ENCODE results near the gene NPEPPS. TPM values are rescaled to one million over a fixed set of nuclear protein-coding genes. Genes with fewer than 3 reads are reported as not detected.

Gene NPEPPS
- total and polyA plus RNA-seq, 2 of the 8 experiments (the other 6 are each of a cell fraction or from before 2014, with no cell fraction given) = 53.6 to 118 TPM

DNA sequence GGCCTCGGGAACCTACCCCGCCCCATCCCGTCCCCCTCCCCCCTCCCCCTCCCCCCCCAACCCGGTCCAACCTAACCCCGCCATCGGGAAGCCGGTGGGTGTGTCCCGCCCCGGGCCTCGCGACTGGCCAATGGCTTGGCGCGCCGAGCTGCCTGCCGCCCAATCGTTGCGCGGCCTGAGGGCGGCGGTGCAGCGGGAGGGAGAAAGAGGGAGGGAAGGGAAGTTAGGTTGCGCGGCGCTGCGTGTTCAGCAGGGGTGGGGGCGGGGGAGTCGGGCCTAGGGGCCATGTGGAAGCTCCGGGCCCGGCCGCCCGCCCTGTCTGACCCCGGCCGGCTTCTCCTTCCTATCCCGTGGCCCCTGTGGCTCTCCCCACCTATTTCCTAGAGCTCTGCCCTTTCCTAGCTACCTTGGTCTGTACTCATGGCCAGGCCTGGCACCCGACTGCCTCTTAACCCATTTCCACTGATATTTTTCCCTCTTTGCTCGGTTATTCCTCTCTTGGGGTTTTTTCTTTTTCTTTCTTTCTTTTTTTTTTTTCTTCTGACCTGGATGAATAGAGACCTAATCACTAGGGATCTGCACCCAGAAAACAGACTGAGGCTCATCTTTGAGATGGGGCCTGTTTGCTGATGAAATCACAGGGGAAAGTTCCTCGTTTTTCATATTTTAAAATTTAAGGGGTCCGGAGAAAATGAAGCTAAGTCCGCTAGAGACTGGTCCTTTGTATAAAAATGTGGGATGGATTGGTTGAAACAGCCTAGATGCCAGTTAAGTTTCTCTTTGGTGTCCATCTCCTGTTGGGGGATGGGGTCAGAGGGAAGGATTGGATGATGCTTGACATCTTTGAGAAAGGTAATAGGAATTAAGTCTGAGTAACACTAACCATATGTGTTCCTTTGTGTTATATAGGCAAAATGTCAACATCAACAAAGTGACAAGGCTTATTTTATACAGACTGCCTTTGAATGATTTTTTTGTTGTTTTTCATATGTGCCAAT, 119.9 kb downstream of the NPEPPS start (continued):
- TF ChIP-seq, protein P1, sequence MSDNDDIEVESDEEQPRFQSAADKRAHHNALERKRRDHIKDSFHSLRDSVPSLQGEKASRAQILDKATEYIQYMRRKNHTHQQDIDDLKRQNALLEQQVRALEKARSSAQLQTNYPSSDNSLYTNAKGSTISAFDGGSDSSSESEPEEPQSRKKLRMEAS (IDR thresholded peaks at IDR 0.05) = peak; percentile 87
- TF ChIP-seq EGR1 (IDR thresholded peaks at IDR 0.05; ENCODE audit: borderline replicate concordance, low read depth, low read length) (peak; percentile 58; the same call in 1 of the 2 replicates), TEAD4 (IDR thresholded peaks at IDR 0.05; ENCODE audit: low read depth, low read length) (no peak), CEBPB (IDR thresholded peaks at IDR 0.05; ENCODE audit: low read depth, low read length) (no peak), SRF (IDR thresholded peaks at IDR 0.05; ENCODE audit: low read depth, low read length) (no peak), SIX5 (IDR thresholded peaks at IDR 0.05; ENCODE audit: low read depth, low read length) (no peak), SP2 (IDR thresholded peaks at IDR 0.05; ENCODE audit: low read length) (peak; percentile 38; the same call in 1 of the 2 replicates), TBP (IDR thresholded peaks at IDR 0.05; ENCODE audit: low read depth, low read length) (no peak), HDAC6 (IDR thresholded peaks at IDR 0.05; ENCODE audit: low read depth, low read length) (no peak), NANOG (IDR thresholded peaks at IDR 0.05; ENCODE audit: insufficient read depth, low read depth, low read length, poor library complexity, severe bottlenecking) (no peak), SP1 (IDR thresholded peaks at IDR 0.05; ENCODE audit: low read depth, low read length) (peak; percentile 84; the same call in 1 of the 2 replicates), GTF2F1 (IDR thresholded peaks at IDR 0.05; ENCODE audit: borderline replicate concordance, low read depth, low read length) (no peak), RNF2 (IDR thresholded peaks at IDR 0.05; ENCODE audit: borderline replicate concordance, low read depth, low read length, missing control alignments, poor library complexity, severe bottlenecking) (no peak), TAF1 (IDR thresholded peaks at IDR 0.05; ENCODE audit: low read depth, low read length) (peak; percentile 38; the same call in 1 of the 2 replicates), CREB1 (IDR thresholded peaks at IDR 0.05) (peak; percentile 70; the same call in 1 of the 2 replicates), RFX5 (IDR thresholded peaks at IDR 0.05; ENCODE audit: borderline replicate concordance, low read depth, low read length) (no peak)
- TF ChIP-seq, protein P2, sequence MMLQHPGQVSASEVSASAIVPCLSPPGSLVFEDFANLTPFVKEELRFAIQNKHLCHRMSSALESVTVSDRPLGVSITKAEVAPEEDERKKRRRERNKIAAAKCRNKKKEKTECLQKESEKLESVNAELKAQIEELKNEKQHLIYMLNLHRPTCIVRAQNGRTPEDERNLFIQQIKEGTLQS (IDR thresholded peaks at IDR 0.05; ENCODE audit: insufficient read depth, low read depth, low read length) = no peak
- TF ChIP-seq, protein P3, sequence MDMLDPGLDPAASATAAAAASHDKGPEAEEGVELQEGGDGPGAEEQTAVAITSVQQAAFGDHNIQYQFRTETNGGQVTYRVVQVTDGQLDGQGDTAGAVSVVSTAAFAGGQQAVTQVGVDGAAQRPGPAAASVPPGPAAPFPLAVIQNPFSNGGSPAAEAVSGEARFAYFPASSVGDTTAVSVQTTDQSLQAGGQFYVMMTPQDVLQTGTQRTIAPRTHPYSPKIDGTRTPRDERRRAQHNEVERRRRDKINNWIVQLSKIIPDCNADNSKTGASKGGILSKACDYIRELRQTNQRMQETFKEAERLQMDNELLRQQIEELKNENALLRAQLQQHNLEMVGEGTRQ (IDR thresholded peaks at IDR 0.05; ENCODE audit: low read length) = no peak
- TF ChIP-seq, protein P4, sequence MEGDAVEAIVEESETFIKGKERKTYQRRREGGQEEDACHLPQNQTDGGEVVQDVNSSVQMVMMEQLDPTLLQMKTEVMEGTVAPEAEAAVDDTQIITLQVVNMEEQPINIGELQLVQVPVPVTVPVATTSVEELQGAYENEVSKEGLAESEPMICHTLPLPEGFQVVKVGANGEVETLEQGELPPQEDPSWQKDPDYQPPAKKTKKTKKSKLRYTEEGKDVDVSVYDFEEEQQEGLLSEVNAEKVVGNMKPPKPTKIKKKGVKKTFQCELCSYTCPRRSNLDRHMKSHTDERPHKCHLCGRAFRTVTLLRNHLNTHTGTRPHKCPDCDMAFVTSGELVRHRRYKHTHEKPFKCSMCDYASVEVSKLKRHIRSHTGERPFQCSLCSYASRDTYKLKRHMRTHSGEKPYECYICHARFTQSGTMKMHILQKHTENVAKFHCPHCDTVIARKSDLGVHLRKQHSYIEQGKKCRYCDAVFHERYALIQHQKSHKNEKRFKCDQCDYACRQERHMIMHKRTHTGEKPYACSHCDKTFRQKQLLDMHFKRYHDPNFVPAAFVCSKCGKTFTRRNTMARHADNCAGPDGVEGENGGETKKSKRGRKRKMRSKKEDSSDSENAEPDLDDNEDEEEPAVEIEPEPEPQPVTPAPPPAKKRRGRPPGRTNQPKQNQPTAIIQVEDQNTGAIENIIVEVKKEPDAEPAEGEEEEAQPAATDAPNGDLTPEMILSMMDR (IDR thresholded peaks at IDR 0.05; ENCODE audit: control extremely low read depth in 1 of 3, insufficient read depth in 1 of 3, low read depth in 1 of 3, low read length in 3 of 3) = no peak

Data from H1 (cell line).